WTC11 (cell line): ENCODE measurements around the gene C11orf54. TPM values are rescaled to one million over a fixed set of nuclear protein-coding genes. Genes with fewer than 3 reads are reported as not detected.

Source experiments
- ATF1 ChIP-seq: sonication (generic); formaldehyde crosslinking; IDR thresholded peaks from 2 replicates; pipeline ENCODE4 v1.8.1; 2023; ENCODE audit warnings: mild to moderate bottlenecking, moderate library complexity, missing genetic modification reagents
- ELF4 ChIP-seq: sonication (generic); formaldehyde crosslinking; IDR thresholded peaks from 2 replicates; pipeline ENCODE4 v1.8.1; 2022; ENCODE audit warnings: low read depth, mild to moderate bottlenecking, moderate library complexity, missing genetic modification reagents
- ESRRA ChIP-seq: sonication (generic); formaldehyde crosslinking; IDR thresholded peaks from 2 replicates; pipeline ENCODE4 v1.8.1; 2022; ENCODE audit warnings: mild to moderate bottlenecking, missing genetic modification reagents, borderline replicate concordance
- ETV6 ChIP-seq: sonication (generic); formaldehyde crosslinking; IDR thresholded peaks from 2 replicates; pipeline ENCODE4 v1.8.1; 2022; ENCODE audit warnings: mild to moderate bottlenecking, missing genetic modification reagents
- FOXJ3 ChIP-seq: sonication (generic); formaldehyde crosslinking; IDR thresholded peaks from 2 replicates; pipeline ENCODE4 v1.9.0; 2021; ENCODE audit warnings: missing genetic modification reagents, mild to moderate bottlenecking, borderline replicate concordance
- GTF2I ChIP-seq: fragments of 250-450 bp; sonication (Bioruptor Pico); conservative IDR thresholded peaks from 2 replicates; pipeline ENCODE4 v1.4.0; 2021; ENCODE audit warnings: mild to moderate bottlenecking
- HMGA2 ChIP-seq: fragments of 250-450 bp; sonication (Bioruptor Pico); IDR thresholded peaks from 2 replicates; pipeline ENCODE4 v1.4.0; 2021; ENCODE audit warnings: mild to moderate bottlenecking, moderate library complexity
- JAZF1 ChIP-seq: fragments of 250-450 bp; sonication (Bioruptor Pico); IDR thresholded peaks from 2 replicates; pipeline ENCODE4 v1.9.0; 2021; ENCODE audit warnings: moderate library complexity, mild to moderate bottlenecking, inconsistent platforms
- MYBL2 ChIP-seq: sonication (generic); formaldehyde crosslinking; IDR thresholded peaks from 2 replicates; pipeline ENCODE4 v1.8.1; 2023; ENCODE audit warnings: mild to moderate bottlenecking, moderate library complexity, missing genetic modification reagents
- NFATC4 ChIP-seq: fragments of 250-450 bp; sonication (Bioruptor Pico); IDR thresholded peaks from 2 replicates; pipeline ENCODE4 v1.9.0; 2021; ENCODE audit warnings: mild to moderate bottlenecking
- NR2C2 ChIP-seq: sonication (generic); formaldehyde crosslinking; IDR thresholded peaks from 2 replicates; pipeline ENCODE4 v1.8.0; 2022; ENCODE audit warnings: mild to moderate bottlenecking, missing genetic modification reagents
- PRRX2 ChIP-seq: fragments of 250-450 bp; sonication (Bioruptor Pico); IDR thresholded peaks from 2 replicates; pipeline ENCODE4 v1.8.0; 2021; ENCODE audit warnings: mild to moderate bottlenecking
- RORB ChIP-seq: fragments of 250-450 bp; sonication (Bioruptor Pico); IDR thresholded peaks from 2 replicates; pipeline ENCODE4 v1.9.0; 2021; ENCODE audit warnings: mild to moderate bottlenecking
- SMAD3 ChIP-seq: sonication (generic); formaldehyde crosslinking; IDR thresholded peaks from 2 replicates; pipeline ENCODE4 v1.8.0; 2022; ENCODE audit warnings: missing genetic modification reagents, mild to moderate bottlenecking, borderline replicate concordance
- SP1 ChIP-seq: sonication (generic); formaldehyde crosslinking; conservative IDR thresholded peaks from 2 replicates; pipeline ENCODE4 v1.8.1; 2022; ENCODE audit warnings: missing genetic modification reagents
- TEAD4 ChIP-seq: sonication (generic); formaldehyde crosslinking; IDR thresholded peaks from 2 replicates; pipeline ENCODE4 v1.8.0; 2022; ENCODE audit warnings: mild to moderate bottlenecking, missing genetic modification reagents
- USF1 ChIP-seq: sonication (generic); formaldehyde crosslinking; IDR thresholded peaks from 2 replicates; pipeline ENCODE4 v1.8.0; 2022; ENCODE audit warnings: mild to moderate bottlenecking, missing genetic modification reagents
- ZBTB21 ChIP-seq: sonication (generic); formaldehyde crosslinking; IDR thresholded peaks from 2 replicates; pipeline ENCODE4 v1.8.1; 2023; ENCODE audit warnings: mild to moderate bottlenecking, missing genetic modification reagents, borderline replicate concordance
- ZNF416 ChIP-seq: fragments of 250-450 bp; sonication (Bioruptor Pico); IDR thresholded peaks from 2 replicates; pipeline ENCODE4 v1.9.0; 2021; ENCODE audit warnings: mild to moderate bottlenecking, inconsistent platforms
- total RNA-seq: library from RNA; stranded (reverse); gene quantifications from 3 replicates; pipeline ENCODE4 v1.2.3, GENCODE V29; 2021
- TF ChIP-seq, protein P1 (sequence below): sonication (generic); formaldehyde crosslinking; IDR thresholded peaks from 2 replicates; pipeline ENCODE4 v1.8.0; 2023; ENCODE audit warnings: missing genetic modification reagents, mild to moderate bottlenecking, borderline replicate concordance
- TF ChIP-seq, protein P2 (sequence below): sonication (generic); formaldehyde crosslinking; IDR thresholded peaks from 2 replicates; pipeline ENCODE4 v1.8.0; 2022; ENCODE audit warnings: mild to moderate bottlenecking, missing genetic modification reagents
- TF ChIP-seq, protein P3 (sequence below): sonication (generic); formaldehyde crosslinking; IDR thresholded peaks from 2 replicates; pipeline ENCODE4 v1.8.0; 2022; ENCODE audit warnings: mild to moderate bottlenecking, missing genetic modification reagents
- TF ChIP-seq, protein P4 (sequence below): sonication (generic); formaldehyde crosslinking; conservative IDR thresholded peaks from 2 replicates; pipeline ENCODE4 v1.8.1; 2023; ENCODE audit warnings: mild to moderate bottlenecking, low read depth, missing genetic modification reagents, moderate library complexity
- TF ChIP-seq, protein P5 (sequence below): sonication (generic); formaldehyde crosslinking; IDR thresholded peaks from 2 replicates; pipeline ENCODE4 v1.8.1; 2022; ENCODE audit warnings: low read depth, mild to moderate bottlenecking, moderate library complexity, missing genetic modification reagents, borderline replicate concordance
- TF ChIP-seq, protein P6 (sequence below): fragments of 250-450 bp; sonication (Bioruptor Pico); IDR thresholded peaks from 2 replicates; pipeline ENCODE4 v2.1.2; 2022; ENCODE audit warnings: mild to moderate bottlenecking, moderate library complexity
- TF ChIP-seq, protein P7 (sequence below): fragments of 250-450 bp; sonication (Bioruptor Pico); IDR thresholded peaks from 2 replicates; pipeline ENCODE4 v1.9.0; 2021; ENCODE audit warnings: moderate library complexity, mild to moderate bottlenecking, inconsistent platforms, borderline replicate concordance

The C11orf54 gene
- total RNA-seq, 1 experiment from 2014 or later = 25.4 TPM

- TF ChIP-seq, protein P1, sequence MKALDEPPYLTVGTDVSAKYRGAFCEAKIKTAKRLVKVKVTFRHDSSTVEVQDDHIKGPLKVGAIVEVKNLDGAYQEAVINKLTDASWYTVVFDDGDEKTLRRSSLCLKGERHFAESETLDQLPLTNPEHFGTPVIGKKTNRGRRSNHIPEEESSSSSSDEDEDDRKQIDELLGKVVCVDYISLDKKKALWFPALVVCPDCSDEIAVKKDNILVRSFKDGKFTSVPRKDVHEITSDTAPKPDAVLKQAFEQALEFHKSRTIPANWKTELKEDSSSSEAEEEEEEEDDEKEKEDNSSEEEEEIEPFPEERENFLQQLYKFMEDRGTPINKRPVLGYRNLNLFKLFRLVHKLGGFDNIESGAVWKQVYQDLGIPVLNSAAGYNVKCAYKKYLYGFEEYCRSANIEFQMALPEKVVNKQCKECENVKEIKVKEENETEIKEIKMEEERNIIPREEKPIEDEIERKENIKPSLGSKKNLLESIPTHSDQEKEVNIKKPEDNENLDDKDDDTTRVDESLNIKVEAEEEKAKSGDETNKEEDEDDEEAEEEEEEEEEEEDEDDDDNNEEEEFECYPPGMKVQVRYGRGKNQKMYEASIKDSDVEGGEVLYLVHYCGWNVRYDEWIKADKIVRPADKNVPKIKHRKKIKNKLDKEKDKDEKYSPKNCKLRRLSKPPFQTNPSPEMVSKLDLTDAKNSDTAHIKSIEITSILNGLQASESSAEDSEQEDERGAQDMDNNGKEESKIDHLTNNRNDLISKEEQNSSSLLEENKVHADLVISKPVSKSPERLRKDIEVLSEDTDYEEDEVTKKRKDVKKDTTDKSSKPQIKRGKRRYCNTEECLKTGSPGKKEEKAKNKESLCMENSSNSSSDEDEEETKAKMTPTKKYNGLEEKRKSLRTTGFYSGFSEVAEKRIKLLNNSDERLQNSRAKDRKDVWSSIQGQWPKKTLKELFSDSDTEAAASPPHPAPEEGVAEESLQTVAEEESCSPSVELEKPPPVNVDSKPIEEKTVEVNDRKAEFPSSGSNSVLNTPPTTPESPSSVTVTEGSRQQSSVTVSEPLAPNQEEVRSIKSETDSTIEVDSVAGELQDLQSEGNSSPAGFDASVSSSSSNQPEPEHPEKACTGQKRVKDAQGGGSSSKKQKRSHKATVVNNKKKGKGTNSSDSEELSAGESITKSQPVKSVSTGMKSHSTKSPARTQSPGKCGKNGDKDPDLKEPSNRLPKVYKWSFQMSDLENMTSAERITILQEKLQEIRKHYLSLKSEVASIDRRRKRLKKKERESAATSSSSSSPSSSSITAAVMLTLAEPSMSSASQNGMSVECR (CRISPR knock-in tag) = no peak
- peak; percentile 94; the same call in 1 of the 2 replicates for TF ChIP-seq PRRX2 (CRISPR knock-in tag)
- TF ChIP-seq NFATC4 (CRISPR knock-in tag) = peak; percentile 96
- no peak for TF ChIP-seq TEAD4 (CRISPR knock-in tag)
- TF ChIP-seq, protein P2, sequence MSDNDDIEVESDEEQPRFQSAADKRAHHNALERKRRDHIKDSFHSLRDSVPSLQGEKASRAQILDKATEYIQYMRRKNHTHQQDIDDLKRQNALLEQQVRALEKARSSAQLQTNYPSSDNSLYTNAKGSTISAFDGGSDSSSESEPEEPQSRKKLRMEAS (CRISPR knock-in tag) = peak; percentile 56
- TF ChIP-seq HMGA2 (CRISPR knock-in tag) = no peak
- peak; percentile 95 for TF ChIP-seq ETV6 (CRISPR knock-in tag)
- TF ChIP-seq SP1 (CRISPR knock-in tag) = peak; percentile 69
- TF ChIP-seq, protein P3, sequence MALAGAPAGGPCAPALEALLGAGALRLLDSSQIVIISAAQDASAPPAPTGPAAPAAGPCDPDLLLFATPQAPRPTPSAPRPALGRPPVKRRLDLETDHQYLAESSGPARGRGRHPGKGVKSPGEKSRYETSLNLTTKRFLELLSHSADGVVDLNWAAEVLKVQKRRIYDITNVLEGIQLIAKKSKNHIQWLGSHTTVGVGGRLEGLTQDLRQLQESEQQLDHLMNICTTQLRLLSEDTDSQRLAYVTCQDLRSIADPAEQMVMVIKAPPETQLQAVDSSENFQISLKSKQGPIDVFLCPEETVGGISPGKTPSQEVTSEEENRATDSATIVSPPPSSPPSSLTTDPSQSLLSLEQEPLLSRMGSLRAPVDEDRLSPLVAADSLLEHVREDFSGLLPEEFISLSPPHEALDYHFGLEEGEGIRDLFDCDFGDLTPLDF (CRISPR knock-in tag) = no peak
- TF ChIP-seq MYBL2 (CRISPR knock-in tag) = peak; percentile 78
- TF ChIP-seq, protein P4, sequence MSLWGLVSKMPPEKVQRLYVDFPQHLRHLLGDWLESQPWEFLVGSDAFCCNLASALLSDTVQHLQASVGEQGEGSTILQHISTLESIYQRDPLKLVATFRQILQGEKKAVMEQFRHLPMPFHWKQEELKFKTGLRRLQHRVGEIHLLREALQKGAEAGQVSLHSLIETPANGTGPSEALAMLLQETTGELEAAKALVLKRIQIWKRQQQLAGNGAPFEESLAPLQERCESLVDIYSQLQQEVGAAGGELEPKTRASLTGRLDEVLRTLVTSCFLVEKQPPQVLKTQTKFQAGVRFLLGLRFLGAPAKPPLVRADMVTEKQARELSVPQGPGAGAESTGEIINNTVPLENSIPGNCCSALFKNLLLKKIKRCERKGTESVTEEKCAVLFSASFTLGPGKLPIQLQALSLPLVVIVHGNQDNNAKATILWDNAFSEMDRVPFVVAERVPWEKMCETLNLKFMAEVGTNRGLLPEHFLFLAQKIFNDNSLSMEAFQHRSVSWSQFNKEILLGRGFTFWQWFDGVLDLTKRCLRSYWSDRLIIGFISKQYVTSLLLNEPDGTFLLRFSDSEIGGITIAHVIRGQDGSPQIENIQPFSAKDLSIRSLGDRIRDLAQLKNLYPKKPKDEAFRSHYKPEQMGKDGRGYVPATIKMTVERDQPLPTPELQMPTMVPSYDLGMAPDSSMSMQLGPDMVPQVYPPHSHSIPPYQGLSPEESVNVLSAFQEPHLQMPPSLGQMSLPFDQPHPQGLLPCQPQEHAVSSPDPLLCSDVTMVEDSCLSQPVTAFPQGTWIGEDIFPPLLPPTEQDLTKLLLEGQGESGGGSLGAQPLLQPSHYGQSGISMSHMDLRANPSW (CRISPR knock-in tag) = no peak
- TF ChIP-seq RORB (CRISPR knock-in tag) = 0 out of 2 replicates have a peak, but pooled peaks have one; percentile 3
- TF ChIP-seq USF1 = no peak
- no peak for TF ChIP-seq JAZF1 (CRISPR knock-in tag)
- TF ChIP-seq, protein P5, sequence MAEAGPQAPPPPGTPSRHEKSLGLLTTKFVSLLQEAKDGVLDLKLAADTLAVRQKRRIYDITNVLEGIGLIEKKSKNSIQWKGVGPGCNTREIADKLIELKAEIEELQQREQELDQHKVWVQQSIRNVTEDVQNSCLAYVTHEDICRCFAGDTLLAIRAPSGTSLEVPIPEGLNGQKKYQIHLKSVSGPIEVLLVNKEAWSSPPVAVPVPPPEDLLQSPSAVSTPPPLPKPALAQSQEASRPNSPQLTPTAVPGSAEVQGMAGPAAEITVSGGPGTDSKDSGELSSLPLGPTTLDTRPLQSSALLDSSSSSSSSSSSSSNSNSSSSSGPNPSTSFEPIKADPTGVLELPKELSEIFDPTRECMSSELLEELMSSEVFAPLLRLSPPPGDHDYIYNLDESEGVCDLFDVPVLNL = no peak; the same call in 1 of the 2 replicates
- TF ChIP-seq, protein P6, sequence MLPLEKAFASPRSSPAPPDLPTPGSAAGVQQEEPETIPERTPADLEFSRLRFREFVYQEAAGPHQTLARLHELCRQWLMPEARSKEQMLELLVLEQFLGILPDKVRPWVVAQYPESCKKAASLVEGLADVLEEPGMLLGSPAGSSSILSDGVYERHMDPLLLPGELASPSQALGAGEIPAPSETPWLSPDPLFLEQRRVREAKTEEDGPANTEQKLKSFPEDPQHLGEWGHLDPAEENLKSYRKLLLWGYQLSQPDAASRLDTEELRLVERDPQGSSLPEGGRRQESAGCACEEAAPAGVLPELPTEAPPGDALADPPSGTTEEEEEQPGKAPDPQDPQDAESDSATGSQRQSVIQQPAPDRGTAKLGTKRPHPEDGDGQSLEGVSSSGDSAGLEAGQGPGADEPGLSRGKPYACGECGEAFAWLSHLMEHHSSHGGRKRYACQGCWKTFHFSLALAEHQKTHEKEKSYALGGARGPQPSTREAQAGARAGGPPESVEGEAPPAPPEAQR (CRISPR knock-in tag) = no peak
- no peak for TF ChIP-seq FOXJ3 (CRISPR knock-in tag)
- no peak for TF ChIP-seq SMAD3 (CRISPR knock-in tag)
- TF ChIP-seq ZNF416 (CRISPR knock-in tag) = peak; percentile 97; the same call in 1 of the 2 replicates
- TF ChIP-seq GTF2I = no peak
- TF ChIP-seq, protein P7, sequence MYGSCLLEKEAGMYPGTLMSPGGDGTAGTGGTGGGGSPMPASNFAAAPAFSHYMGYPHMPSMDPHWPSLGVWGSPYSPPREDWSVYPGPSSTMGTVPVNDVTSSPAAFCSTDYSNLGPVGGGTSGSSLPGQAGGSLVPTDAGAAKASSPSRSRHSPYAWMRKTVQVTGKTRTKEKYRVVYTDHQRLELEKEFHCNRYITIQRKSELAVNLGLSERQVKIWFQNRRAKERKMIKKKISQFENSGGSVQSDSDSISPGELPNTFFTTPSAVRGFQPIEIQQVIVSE (CRISPR knock-in tag) = no peak
- TF ChIP-seq ATF1 (CRISPR knock-in tag) = 0 out of 2 replicates have a peak, but pooled peaks have one; percentile 60
- no peak for TF ChIP-seq ESRRA (CRISPR knock-in tag)
- no peak for TF ChIP-seq ZBTB21 (CRISPR knock-in tag)
- no peak for TF ChIP-seq NR2C2 (CRISPR knock-in tag)
- TF ChIP-seq ELF4 (CRISPR knock-in tag) = no peak
Observed at GRCh38 chr11:93741094-93741881, at the start of gene C11orf54, which contains the start of gene TAF1D (continued).
